HL-60 (cell line): ENCODE data around the gene CCAR1.

Source experiments
- DNase-seq, 2 experiments: peaks; one replicate each; pipeline ENCODE4 v3.0.0-alpha.2; 2010 to 2020; ENCODE audit warnings: low read depth in 1 of 2, low spot score in 1 of 2
- H3K27ac ChIP-seq: fragments of 250-450 bp; sonication (Bioruptor Pico); replicated peaks from 2 replicates; pipeline ENCODE4 v1.5.1; 2020; ENCODE audit warnings: mild to moderate bottlenecking, moderate library complexity
- H3K27me3 ChIP-seq: fragments of 250-450 bp; sonication (Bioruptor Pico); 2 replicates; pipeline ENCODE4 v1.5.1; 2021; ENCODE audit warnings: mild to moderate bottlenecking, moderate library complexity; ENCODE audit not compliant: insufficient read depth, poor library complexity, severe bottlenecking
- H3K4me3 ChIP-seq: replicated peaks from 2 replicates; pipeline ENCODE4 v1.5.1; 2011; ENCODE audit warnings: mild to moderate bottlenecking, control low read depth, low read length; ENCODE audit not compliant: insufficient read depth
- CTCF ChIP-seq: IDR thresholded peaks from one replicate; pipeline ENCODE4 v1.5.1; 2011; ENCODE audit warnings: low read length, control low read depth, inconsistent platforms; ENCODE audit not compliant: insufficient read depth
- GABPA ChIP-seq: IDR thresholded peaks from 2 replicates; pipeline ENCODE4 v1.6.1; 2012; ENCODE audit warnings: low read depth
- POLR2AphosphoS5 ChIP-seq: IDR thresholded peaks from 2 replicates; pipeline ENCODE4 v1.6.1; 2012; ENCODE audit warnings: low read depth
- REST ChIP-seq: IDR thresholded peaks from 2 replicates; pipeline ENCODE4 v1.6.1; 2012; ENCODE audit warnings: low read depth; ENCODE audit not compliant: insufficient replicate concordance
- SPI1 ChIP-seq: IDR thresholded peaks from 2 replicates; pipeline ENCODE4 v1.6.1; 2012; ENCODE audit warnings: low read depth, mild to moderate bottlenecking, borderline replicate concordance

Gene CCAR1

GRCh38 chr10:68727146-68727545, 6.1 kb downstream of the CCAR1 start:
- Histone ChIP-seq H3K27me3 (no peaks in the 10 kb centered on the region), H3K27ac (no peak overlapping the region), H3K4me3 (no peak overlapping the region)
- no peak for TF ChIP-seq GABPA
- TF ChIP-seq POLR2AphosphoS5: no peak
- TF ChIP-seq SPI1: no peak
- TF ChIP-seq REST: no peak
- no peak for TF ChIP-seq CTCF
- no peak for DNase-seq

GRCh38 chr10:68732651-68733050, 11.6 kb downstream of the CCAR1 start:
- H3K27me3 ChIP-seq: no peaks in the 10 kb centered on the region
- TF ChIP-seq REST (no peak), CTCF (no peak), POLR2AphosphoS5 (no peak)
- no peak overlapping the region for H3K27ac ChIP-seq
- no peak for DNase-seq
- no peak overlapping the region for H3K4me3 ChIP-seq

GRCh38 chr10:68734349-68734748, 13.3 kb downstream of the CCAR1 start:
- Histone ChIP-seq H3K4me3 (no peak overlapping the region), H3K27me3 (no peaks in the 10 kb centered on the region), H3K27ac (no peak overlapping the region)
- no peak for DNase-seq
- no peak for TF ChIP-seq CTCF
- no peak for TF ChIP-seq GABPA
- no peak for TF ChIP-seq POLR2AphosphoS5
- no peak for TF ChIP-seq SPI1
- TF ChIP-seq REST: no peak
